ENCODE results near the gene ZNF770.

DNA sequence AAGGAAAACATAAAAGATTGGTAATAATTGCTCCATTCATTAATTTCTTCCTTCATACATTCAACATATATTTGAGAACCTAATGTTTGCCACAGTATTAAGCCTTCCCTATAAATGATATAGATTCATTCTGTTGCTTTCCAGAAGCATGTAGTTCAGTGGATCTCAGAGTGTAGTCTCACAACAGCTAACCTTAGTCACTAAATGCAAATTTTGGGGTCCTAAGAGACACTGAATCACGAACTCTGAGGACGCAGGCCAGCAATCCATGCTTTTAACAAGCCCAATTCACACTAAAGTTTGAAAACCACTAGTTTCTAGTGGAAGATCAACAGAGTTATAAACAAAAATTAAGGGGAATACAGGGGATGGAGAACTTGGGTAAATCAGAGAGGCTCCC, 11.3 kb downstream of the ZNF770 start:
- no peak for TF ChIP-seq NFXL1 (IDR thresholded peaks at IDR 0.05; ENCODE audit: borderline replicate concordance)
- TF ChIP-seq SIN3A (IDR thresholded peaks at IDR 0.05; ENCODE audit: low read depth, low read length), result no peak

Measured in GM12878 (cell line).